AG04450 (cell line): ENCODE results near the gene POU2AF2. TPM values are rescaled to one million over a fixed set of nuclear protein-coding genes. Genes with fewer than 3 reads are reported as not detected.
"Not testable (repeated sequence)": the region's sequence is repeated elsewhere in the genome, so short reads cannot be mapped to it uniquely, and the experiment has no call there.

Experiments used
- CTCF ChIA-PET: fragments of 300-600, 350-600 bp; formaldehyde crosslinking; extraction: SDS; loops from one replicate; lab custom pipeline; 2022; ENCODE audit warnings: antibody characterized with exemption, inconsistent platforms; lab: Charles Lee
- POLR2A ChIA-PET: fragments of 350-600 bp; formaldehyde crosslinking; extraction: SDS; loops from one replicate; lab custom pipeline; 2021; ENCODE audit warnings: antibody characterized with exemption, inconsistent platforms; lab: Yijun Ruan, JAX
- DNase-seq: peaks from one replicate; pipeline ENCODE4 v3.0.0-alpha.2; 2011; ENCODE audit warnings: low read depth, low spot score
- H3K27ac ChIP-seq: one replicate; pipeline ENCODE4 v1.5.1; 2012; ENCODE audit warnings: low read depth, low read length, control low read depth
- H3K27me3 ChIP-seq: one replicate; pipeline ENCODE4 v1.6.0; 2012; ENCODE audit warnings: low read length; ENCODE audit not compliant: control insufficient read depth, insufficient read depth
- H3K4me3 ChIP-seq: 2 replicates; pipeline ENCODE4 v1.5.1; 2011; ENCODE audit warnings: mild to moderate bottlenecking, low read depth, low read length, control low read depth
- H3K9me3 ChIP-seq: 2 replicates; pipeline ENCODE4 v1.5.1; 2012; ENCODE audit warnings: low read length; ENCODE audit not compliant: control insufficient read depth, insufficient read depth
- polyA plus RNA-seq: library from polyadenylated mRNA; depleted of rRNA; stranded (reverse); fragments of >200 nt; gene quantifications from 2 replicates; pipeline ENCODE4 v1.2.3, GENCODE V29; 2011
- TF ChIP-seq, protein P1 (sequence below): IDR thresholded peaks from 2 replicates; pipeline ENCODE4 v1.5.1; 2011; ENCODE audit warnings: low read depth, low read length, control low read depth, inconsistent platforms

Gene POU2AF2
- polyA plus RNA-seq, 1 experiment: not detected

- Histone ChIP-seq H3K27ac (peak overlapping the region; percentile 81), H3K4me3 (no peak overlapping the region), H3K9me3 (no peaks in the 10 kb centered on the region), H3K27me3 (no peaks in the 10 kb centered on the region)
- no peak for DNase-seq
- TF ChIP-seq, protein P1, sequence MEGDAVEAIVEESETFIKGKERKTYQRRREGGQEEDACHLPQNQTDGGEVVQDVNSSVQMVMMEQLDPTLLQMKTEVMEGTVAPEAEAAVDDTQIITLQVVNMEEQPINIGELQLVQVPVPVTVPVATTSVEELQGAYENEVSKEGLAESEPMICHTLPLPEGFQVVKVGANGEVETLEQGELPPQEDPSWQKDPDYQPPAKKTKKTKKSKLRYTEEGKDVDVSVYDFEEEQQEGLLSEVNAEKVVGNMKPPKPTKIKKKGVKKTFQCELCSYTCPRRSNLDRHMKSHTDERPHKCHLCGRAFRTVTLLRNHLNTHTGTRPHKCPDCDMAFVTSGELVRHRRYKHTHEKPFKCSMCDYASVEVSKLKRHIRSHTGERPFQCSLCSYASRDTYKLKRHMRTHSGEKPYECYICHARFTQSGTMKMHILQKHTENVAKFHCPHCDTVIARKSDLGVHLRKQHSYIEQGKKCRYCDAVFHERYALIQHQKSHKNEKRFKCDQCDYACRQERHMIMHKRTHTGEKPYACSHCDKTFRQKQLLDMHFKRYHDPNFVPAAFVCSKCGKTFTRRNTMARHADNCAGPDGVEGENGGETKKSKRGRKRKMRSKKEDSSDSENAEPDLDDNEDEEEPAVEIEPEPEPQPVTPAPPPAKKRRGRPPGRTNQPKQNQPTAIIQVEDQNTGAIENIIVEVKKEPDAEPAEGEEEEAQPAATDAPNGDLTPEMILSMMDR: no peak
- POLR2A ChIA-PET: no interaction called here
- CTCF ChIA-PET: no interaction called here
Observed at GRCh38 chr11:111207213-111207612, 38.3 kb upstream of the POU2AF2 start.

- TF ChIP-seq, protein P1: no peak
- ChIA-PET POLR2A (no interaction called here), CTCF (interaction anchor here (1.1 kb wide), 1 partner anchor 8 kb away, joined by 4 read pairs; no protein-coding TSS in a partner anchor)
- H3K9me3 ChIP-seq: no peaks in the 10 kb centered on the region
- H3K27me3 ChIP-seq: no peaks in the 10 kb centered on the region
- no peak overlapping the region for H3K4me3 ChIP-seq
- no peak for DNase-seq
- no peak overlapping the region for H3K27ac ChIP-seq
Observed at GRCh38 chr11:111209543-111210355, 35.8 kb upstream of the POU2AF2 start.

GRCh38 chr11:111213256-111213655 lies 32.3 kb upstream of the POU2AF2 start:
- TF ChIP-seq, protein P1: no peak
- no peak overlapping the region for H3K27ac ChIP-seq
- H3K27me3 ChIP-seq: no peaks in the 10 kb centered on the region
- POLR2A ChIA-PET: no interaction called here
- H3K4me3 ChIP-seq: no peak overlapping the region
- H3K9me3 ChIP-seq: no peaks in the 10 kb centered on the region
- no peak for DNase-seq
- CTCF ChIA-PET: no interaction called here

- TF ChIP-seq, protein P1: no peak
- no peak for DNase-seq
- POLR2A ChIA-PET: no interaction called here
- no peak overlapping the region for H3K27ac ChIP-seq
- H3K9me3 ChIP-seq: no peaks in the 10 kb centered on the region; the same call in 1 of the 2 replicates
- H3K27me3 ChIP-seq: no peaks in the 10 kb centered on the region
- CTCF ChIA-PET: no interaction called here
- no peak overlapping the region for H3K4me3 ChIP-seq
Observed at GRCh38 chr11:111220721-111221120, 24.8 kb upstream of the POU2AF2 start.

DNA sequence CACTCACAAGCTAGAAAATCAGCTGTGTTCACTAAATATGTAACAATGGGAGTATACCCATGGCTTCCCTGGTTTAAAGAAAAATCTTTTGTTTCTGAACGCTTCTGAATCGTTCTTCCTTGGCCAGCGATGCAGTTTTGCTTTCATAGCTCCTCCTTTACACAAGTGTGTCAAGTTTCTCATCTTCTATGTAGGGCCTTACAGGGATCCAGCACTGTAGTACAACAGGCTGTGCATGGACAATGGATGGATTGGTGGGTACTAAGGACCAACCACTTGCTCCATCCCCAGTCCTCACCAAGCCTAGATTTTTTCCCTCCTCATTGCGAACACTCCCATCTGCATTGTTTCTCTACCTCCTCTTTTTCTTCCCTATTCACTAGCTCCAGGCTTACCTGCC lies 24.3 kb upstream of the POU2AF2 start:
- TF ChIP-seq, protein P1: no peak
- CTCF ChIA-PET: no interaction called here
- POLR2A ChIA-PET: no interaction called here
- Histone ChIP-seq H3K4me3 (no peak overlapping the region), H3K27me3 (no peaks in the 10 kb centered on the region), H3K9me3 (no peaks in the 10 kb centered on the region; the same call in 1 of the 2 replicates), H3K27ac (no peak overlapping the region)
- DNase-seq: no peak

GRCh38 chr11:111221936-111222335 lies 23.6 kb upstream of the POU2AF2 start:
- POLR2A ChIA-PET, H3K27ac ChIP-seq, H3K9me3 ChIP-seq, H3K4me3 ChIP-seq, H3K27me3 ChIP-seq, DNase-seq, CTCF ChIA-PET: not testable (repeated sequence)

- H3K27me3 ChIP-seq, H3K4me3 ChIP-seq, DNase-seq, POLR2A ChIA-PET, CTCF ChIA-PET, H3K27ac ChIP-seq, H3K9me3 ChIP-seq: not testable (repeated sequence)
Observed at GRCh38 chr11:111222821-111223455, 22.6 kb upstream of the POU2AF2 start.
